GM19455 (cell line): ENCODE results near the gene CCDC33.

Source experiments
- ATAC-seq: cut with Tn5 transposase; IDR thresholded peaks from one replicate; pipeline ENCODE4 v1.9.1; 2021; ENCODE audit not compliant: unreplicated experiment

CCDC33 gene

GRCh38 chr15:74235962-74236361 lies at the start of gene CCDC33:
CCDC33 (plus strand) TSS chr15:74236326; CDS start chr15:74236720, 394 bp downstream.
- no peak for ATAC-seq

GRCh38 chr15:74188216-74188615 lies 47.9 kb upstream of the CCDC33 start:
- no peak for ATAC-seq

GRCh38 chr15:74191798-74192197 lies 44.3 kb upstream of the CCDC33 start:
- ATAC-seq = no peak

GRCh38 chr15:74192751-74193150 lies 43.4 kb upstream of the CCDC33 start:
- ATAC-seq = no peak

- ATAC-seq = no peak
Observed at GRCh38 chr15:74193299-74193718, 42.8 kb upstream of the CCDC33 start.

- ATAC-seq = no peak
Observed at GRCh38 chr15:74193905-74194304, 42.2 kb upstream of the CCDC33 start.

GRCh38 chr15:74194572-74195559 lies 41.3 kb upstream of the CCDC33 start:
- ATAC-seq = no peak

GRCh38 chr15:74196175-74196574 lies 40.0 kb upstream of the CCDC33 start:
- ATAC-seq = no peak

GRCh38 chr15:74197176-74197965 lies 38.8 kb upstream of the CCDC33 start:
- no peak for ATAC-seq

- no peak for ATAC-seq
Observed at GRCh38 chr15:74199297-74199652, 36.9 kb upstream of the CCDC33 start.

GRCh38 chr15:74200412-74200815 lies 35.7 kb upstream of the CCDC33 start:
- no peak for ATAC-seq

GRCh38 chr15:74200871-74201419 lies 35.2 kb upstream of the CCDC33 start:
- no peak for ATAC-seq

- ATAC-seq = no peak
Observed at GRCh38 chr15:74201710-74202420, 34.3 kb upstream of the CCDC33 start.

- no peak for ATAC-seq
Observed at GRCh38 chr15:74202452-74203401, 33.4 kb upstream of the CCDC33 start, which contains the start of gene STRA6. STRA6 (minus strand) TSS chr15:74202787; CDS start chr15:74202267, 520 bp downstream.

- ATAC-seq = no peak
Observed at GRCh38 chr15:74203914-74204431, 32.2 kb upstream of the CCDC33 start.

GRCh38 chr15:74205582-74205947 lies 30.6 kb upstream of the CCDC33 start:
- no peak for ATAC-seq

- ATAC-seq = no peak
Observed at GRCh38 chr15:74206801-74207281, 29.3 kb upstream of the CCDC33 start.

GRCh38 chr15:74207652-74208440 lies 28.3 kb upstream of the CCDC33 start:
- no peak for ATAC-seq

GRCh38 chr15:74208496-74208895 lies 27.6 kb upstream of the CCDC33 start:
- no peak for ATAC-seq
